WI38 (cell line): ENCODE results near the gene KIF5C.

ENCODE experiments used
- H3K4me3 ChIP-seq: 2 replicates; pipeline ENCODE4 v1.5.1; 2011; ENCODE audit warnings: low read depth, mild to moderate bottlenecking, control low read depth, low read length
- CTCF ChIP-seq: IDR thresholded peaks from 2 replicates; pipeline ENCODE4 v1.5.1; 2012; ENCODE audit warnings: low read depth, mild to moderate bottlenecking, control low read depth, low read length

Gene KIF5C

GRCh38 chr2:149009576-149010461 lies 134.8 kb downstream of the KIF5C start:
- H3K4me3 ChIP-seq: no peak overlapping the region
- TF ChIP-seq CTCF: no peak

- no peak overlapping the region for H3K4me3 ChIP-seq
- no peak for TF ChIP-seq CTCF
These were observed 137.5 kb downstream of the KIF5C start for GRCh38 chr2:149012545-149012944.

- TF ChIP-seq CTCF: no peak
- no peak overlapping the region for H3K4me3 ChIP-seq
These were observed 140.5 kb downstream of the KIF5C start for GRCh38 chr2:149015501-149015900.

- H3K4me3 ChIP-seq: no peak overlapping the region
- no peak for TF ChIP-seq CTCF
These were observed 141.0 kb downstream of the KIF5C start for GRCh38 chr2:149015926-149016563.

GRCh38 chr2:149017116-149017985 lies 142.3 kb downstream of the KIF5C start:
- H3K4me3 ChIP-seq: no peak overlapping the region
- TF ChIP-seq CTCF: peak; percentile 82

GRCh38 chr2:149018981-149019380 lies 144.0 kb downstream of the KIF5C start:
- TF ChIP-seq CTCF: no peak
- no peak overlapping the region for H3K4me3 ChIP-seq

GRCh38 chr2:149019768-149020167 lies 144.7 kb downstream of the KIF5C start:
- TF ChIP-seq CTCF: no peak
- H3K4me3 ChIP-seq: no peak overlapping the region
